HEK293 (cell line): ENCODE measurements around the gene PCLO.

Source experiments
- HOXD13 ChIP-seq: sonication (generic); formaldehyde crosslinking; IDR thresholded peaks from 2 replicates; pipeline ENCODE4 v1.8.0; 2022; ENCODE audit warnings: missing genetic modification reagents, borderline replicate concordance
- MEIS1 ChIP-seq: sonication (generic); formaldehyde crosslinking; IDR thresholded peaks from 2 replicates; pipeline ENCODE4 v1.8.1; 2022; ENCODE audit warnings: missing genetic modification reagents, mild to moderate bottlenecking, borderline replicate concordance
- TCF7L2 ChIP-seq: IDR thresholded peaks from 2 replicates; pipeline ENCODE4 v1.6.1; 2011; ENCODE audit warnings: low read depth, mild to moderate bottlenecking, inconsistent platforms, low read length, moderate library complexity, borderline replicate concordance
- ZNF138 ChIP-seq: fragments of 450-650 bp; formaldehyde crosslinking; IDR thresholded peaks from 2 replicates; pipeline ENCODE4 v1.5.1; 2016; ENCODE audit warnings: missing biosample characterization, missing genetic modification characterization, borderline replicate concordance
- ZNF24 ChIP-seq: fragments of 450-650 bp; formaldehyde crosslinking; IDR thresholded peaks from 2 replicates; pipeline ENCODE4 v1.5.1; 2016; ENCODE audit warnings: missing biosample characterization, missing genetic modification characterization
- ZNF501 ChIP-seq: fragments of 450-650 bp; formaldehyde crosslinking; IDR thresholded peaks from 2 replicates; pipeline ENCODE4 v1.5.1; 2016; ENCODE audit warnings: missing biosample characterization, missing genetic modification characterization
- TF ChIP-seq, protein P1 (sequence below): fragments of 450-650 bp; formaldehyde crosslinking; optimal IDR thresholded peaks from 2 replicates; pipeline ENCODE3; 2016; ENCODE audit warnings: missing biosample characterization, mild to moderate bottlenecking, missing genetic modification characterization
- TF ChIP-seq, protein P2 (sequence below): fragments of 450-650 bp; formaldehyde crosslinking; IDR thresholded peaks from 2 replicates; pipeline ENCODE4 v1.5.1; 2016; ENCODE audit warnings: missing biosample characterization, missing genetic modification characterization, low read depth
- TF ChIP-seq, protein P3 (sequence below): fragments of 450-650 bp; formaldehyde crosslinking; IDR thresholded peaks from 2 replicates; pipeline ENCODE4 v1.5.1; 2016; ENCODE audit warnings: missing biosample characterization, missing genetic modification characterization
- TF ChIP-seq, protein P4 (sequence below): fragments of 450-650 bp; formaldehyde crosslinking; IDR thresholded peaks from 2 replicates; pipeline ENCODE4 v1.5.1; 2016; ENCODE audit warnings: missing biosample characterization, missing genetic modification characterization, borderline replicate concordance
- TF ChIP-seq, protein P5 (sequence below): fragments of 450-650 bp; formaldehyde crosslinking; IDR thresholded peaks from 2 replicates; pipeline ENCODE4 v1.5.1; 2016; ENCODE audit warnings: missing biosample characterization, missing genetic modification characterization
- TF ChIP-seq, protein P6 (sequence below): fragments of 450-650 bp; formaldehyde crosslinking; IDR thresholded peaks from 2 replicates; pipeline ENCODE4 v1.5.1; 2016; ENCODE audit warnings: missing biosample characterization, missing genetic modification characterization, low read depth

DNA sequence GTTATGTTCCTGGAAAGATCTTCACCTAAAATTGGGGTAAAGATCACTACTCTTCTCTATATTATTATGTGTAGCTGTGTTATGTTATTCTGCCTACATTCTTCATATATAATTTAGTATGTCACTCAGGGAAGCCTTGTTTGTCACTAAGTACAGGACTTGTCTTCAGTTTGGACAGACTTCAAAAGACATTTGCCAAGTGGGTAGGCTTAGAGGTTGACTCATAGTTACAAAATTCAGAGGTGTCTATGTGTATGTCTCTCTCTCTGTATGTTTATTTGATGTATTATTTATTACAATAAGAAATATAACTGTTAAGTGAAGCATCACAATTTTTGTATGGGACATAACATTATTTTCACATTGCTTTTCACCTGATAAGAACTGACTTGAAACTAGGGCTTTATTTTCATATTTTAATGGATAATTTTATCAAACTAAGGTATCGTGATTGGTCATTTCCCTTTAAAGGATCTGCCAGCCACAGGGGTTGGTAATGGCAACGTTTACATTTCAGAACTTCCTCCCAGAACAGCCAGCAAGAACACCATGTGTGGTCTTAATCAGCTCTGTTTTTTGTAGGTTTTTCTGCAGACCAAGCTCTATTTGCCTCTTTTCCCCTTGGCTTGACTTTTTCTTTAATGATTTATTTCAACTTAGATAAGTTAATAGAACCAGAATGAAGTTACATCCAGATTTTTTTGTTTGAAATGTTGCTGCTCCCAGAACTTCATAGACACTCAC lies 457.0 kb downstream of the PCLO start:
- TF ChIP-seq ZNF24 (tag by site-specific recombination) (no peak), MEIS1 (CRISPR knock-in tag) (no peak), TCF7L2 (no peak), HOXD13 (CRISPR knock-in tag) (no peak), ZNF138 (tag by site-specific recombination) (no peak), ZNF501 (tag by site-specific recombination) (no peak)
- TF ChIP-seq, protein P1, sequence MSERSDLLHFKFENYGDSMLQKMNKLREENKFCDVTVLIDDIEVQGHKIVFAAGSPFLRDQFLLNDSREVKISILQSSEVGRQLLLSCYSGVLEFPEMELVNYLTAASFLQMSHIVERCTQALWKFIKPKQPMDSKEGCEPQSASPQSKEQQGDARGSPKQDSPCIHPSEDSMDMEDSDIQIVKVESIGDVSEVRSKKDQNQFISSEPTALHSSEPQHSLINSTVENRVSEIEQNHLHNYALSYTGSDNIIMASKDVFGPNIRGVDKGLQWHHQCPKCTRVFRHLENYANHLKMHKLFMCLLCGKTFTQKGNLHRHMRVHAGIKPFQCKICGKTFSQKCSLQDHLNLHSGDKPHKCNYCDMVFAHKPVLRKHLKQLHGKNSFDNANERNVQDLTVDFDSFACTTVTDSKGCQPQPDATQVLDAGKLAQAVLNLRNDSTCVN (tag by site-specific recombination), result no peak
- TF ChIP-seq, protein P2, sequence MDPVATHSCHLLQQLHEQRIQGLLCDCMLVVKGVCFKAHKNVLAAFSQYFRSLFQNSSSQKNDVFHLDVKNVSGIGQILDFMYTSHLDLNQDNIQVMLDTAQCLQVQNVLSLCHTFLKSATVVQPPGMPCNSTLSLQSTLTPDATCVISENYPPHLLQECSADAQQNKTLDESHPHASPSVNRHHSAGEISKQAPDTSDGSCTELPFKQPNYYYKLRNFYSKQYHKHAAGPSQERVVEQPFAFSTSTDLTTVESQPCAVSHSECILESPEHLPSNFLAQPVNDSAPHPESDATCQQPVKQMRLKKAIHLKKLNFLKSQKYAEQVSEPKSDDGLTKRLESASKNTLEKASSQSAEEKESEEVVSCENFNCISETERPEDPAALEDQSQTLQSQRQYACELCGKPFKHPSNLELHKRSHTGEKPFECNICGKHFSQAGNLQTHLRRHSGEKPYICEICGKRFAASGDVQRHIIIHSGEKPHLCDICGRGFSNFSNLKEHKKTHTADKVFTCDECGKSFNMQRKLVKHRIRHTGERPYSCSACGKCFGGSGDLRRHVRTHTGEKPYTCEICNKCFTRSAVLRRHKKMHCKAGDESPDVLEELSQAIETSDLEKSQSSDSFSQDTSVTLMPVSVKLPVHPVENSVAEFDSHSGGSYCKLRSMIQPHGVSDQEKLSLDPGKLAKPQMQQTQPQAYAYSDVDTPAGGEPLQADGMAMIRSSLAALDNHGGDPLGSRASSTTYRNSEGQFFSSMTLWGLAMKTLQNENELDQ, result no peak
- TF ChIP-seq, protein P3, sequence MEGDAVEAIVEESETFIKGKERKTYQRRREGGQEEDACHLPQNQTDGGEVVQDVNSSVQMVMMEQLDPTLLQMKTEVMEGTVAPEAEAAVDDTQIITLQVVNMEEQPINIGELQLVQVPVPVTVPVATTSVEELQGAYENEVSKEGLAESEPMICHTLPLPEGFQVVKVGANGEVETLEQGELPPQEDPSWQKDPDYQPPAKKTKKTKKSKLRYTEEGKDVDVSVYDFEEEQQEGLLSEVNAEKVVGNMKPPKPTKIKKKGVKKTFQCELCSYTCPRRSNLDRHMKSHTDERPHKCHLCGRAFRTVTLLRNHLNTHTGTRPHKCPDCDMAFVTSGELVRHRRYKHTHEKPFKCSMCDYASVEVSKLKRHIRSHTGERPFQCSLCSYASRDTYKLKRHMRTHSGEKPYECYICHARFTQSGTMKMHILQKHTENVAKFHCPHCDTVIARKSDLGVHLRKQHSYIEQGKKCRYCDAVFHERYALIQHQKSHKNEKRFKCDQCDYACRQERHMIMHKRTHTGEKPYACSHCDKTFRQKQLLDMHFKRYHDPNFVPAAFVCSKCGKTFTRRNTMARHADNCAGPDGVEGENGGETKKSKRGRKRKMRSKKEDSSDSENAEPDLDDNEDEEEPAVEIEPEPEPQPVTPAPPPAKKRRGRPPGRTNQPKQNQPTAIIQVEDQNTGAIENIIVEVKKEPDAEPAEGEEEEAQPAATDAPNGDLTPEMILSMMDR (tag by site-specific recombination), result no peak
- TF ChIP-seq, protein P4, sequence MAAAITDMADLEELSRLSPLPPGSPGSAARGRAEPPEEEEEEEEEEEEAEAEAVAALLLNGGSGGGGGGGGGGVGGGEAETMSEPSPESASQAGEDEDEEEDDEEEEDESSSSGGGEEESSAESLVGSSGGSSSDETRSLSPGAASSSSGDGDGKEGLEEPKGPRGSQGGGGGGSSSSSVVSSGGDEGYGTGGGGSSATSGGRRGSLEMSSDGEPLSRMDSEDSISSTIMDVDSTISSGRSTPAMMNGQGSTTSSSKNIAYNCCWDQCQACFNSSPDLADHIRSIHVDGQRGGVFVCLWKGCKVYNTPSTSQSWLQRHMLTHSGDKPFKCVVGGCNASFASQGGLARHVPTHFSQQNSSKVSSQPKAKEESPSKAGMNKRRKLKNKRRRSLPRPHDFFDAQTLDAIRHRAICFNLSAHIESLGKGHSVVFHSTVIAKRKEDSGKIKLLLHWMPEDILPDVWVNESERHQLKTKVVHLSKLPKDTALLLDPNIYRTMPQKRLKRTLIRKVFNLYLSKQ (tag by site-specific recombination), result no peak
- TF ChIP-seq, protein P5, sequence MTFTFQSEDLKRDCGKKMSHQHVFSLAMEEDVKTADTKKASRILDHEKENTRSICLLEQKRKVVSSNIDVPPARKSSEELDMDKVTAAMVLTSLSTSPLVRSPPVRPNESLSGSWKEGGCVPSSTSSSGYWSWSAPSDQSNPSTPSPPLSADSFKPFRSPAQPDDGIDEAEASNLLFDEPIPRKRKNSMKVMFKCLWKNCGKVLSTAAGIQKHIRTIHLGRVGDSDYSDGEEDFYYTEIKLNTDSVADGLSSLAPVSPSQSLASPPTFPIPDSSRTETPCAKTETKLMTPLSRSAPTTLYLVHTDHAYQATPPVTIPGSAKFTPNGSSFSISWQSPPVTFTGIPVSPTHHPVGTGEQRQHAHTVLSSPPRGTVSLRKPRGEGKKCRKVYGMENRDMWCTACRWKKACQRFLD, result no peak
- TF ChIP-seq, protein P6, sequence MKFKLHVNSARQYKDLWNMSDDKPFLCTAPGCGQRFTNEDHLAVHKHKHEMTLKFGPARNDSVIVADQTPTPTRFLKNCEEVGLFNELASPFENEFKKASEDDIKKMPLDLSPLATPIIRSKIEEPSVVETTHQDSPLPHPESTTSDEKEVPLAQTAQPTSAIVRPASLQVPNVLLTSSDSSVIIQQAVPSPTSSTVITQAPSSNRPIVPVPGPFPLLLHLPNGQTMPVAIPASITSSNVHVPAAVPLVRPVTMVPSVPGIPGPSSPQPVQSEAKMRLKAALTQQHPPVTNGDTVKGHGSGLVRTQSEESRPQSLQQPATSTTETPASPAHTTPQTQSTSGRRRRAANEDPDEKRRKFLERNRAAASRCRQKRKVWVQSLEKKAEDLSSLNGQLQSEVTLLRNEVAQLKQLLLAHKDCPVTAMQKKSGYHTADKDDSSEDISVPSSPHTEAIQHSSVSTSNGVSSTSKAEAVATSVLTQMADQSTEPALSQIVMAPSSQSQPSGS (tag by site-specific recombination), result no peak
